GM23338 (cell line): ENCODE measurements around the gene TMEM185B. TPM values are rescaled to one million over a fixed set of nuclear protein-coding genes. Genes with fewer than 3 reads are reported as not detected.

Source experiments
- ATAC-seq: fragments of 200-7000 bp; cut with Tn5 transposase; 3 replicates; pipeline ENCODE4 v1.9.1; 2020
- DNase-seq: peaks from one replicate; pipeline ENCODE4 v3.0.0-alpha.2; 2015; ENCODE audit warnings: low spot score
- H2AFZ ChIP-seq: fragments of 200-600 bp; sonication (generic); 2 replicates; pipeline ENCODE4 v1.8.0; 2016; ENCODE audit warnings: antibody characterized with exemption, mild to moderate bottlenecking, moderate library complexity
- H3F3A ChIP-seq: fragments of 200-600 bp; sonication (generic); replicated peaks from 2 replicates; pipeline ENCODE4 v1.8.0; 2017; ENCODE audit warnings: antibody characterized with exemption, mixed run types, low read depth
- H3K27ac ChIP-seq: fragments of 200-600 bp; sonication (generic); 2 replicates; pipeline ENCODE4 v1.6.1; 2016; ENCODE audit warnings: low read depth
- H3K27me3 ChIP-seq: fragments of 200-600 bp; sonication (generic); 2 replicates; pipeline ENCODE4 v1.8.0; 2016; ENCODE audit warnings: mild to moderate bottlenecking, mixed run types, moderate library complexity; ENCODE audit not compliant: insufficient read depth
- H3K36me3 ChIP-seq: fragments of 200-600 bp; sonication (generic); 2 replicates; pipeline ENCODE4 v1.8.0; 2016; ENCODE audit warnings: mild to moderate bottlenecking; ENCODE audit not compliant: insufficient read depth
- H3K4me1 ChIP-seq: fragments of 200-600 bp; sonication (generic); 2 replicates; pipeline ENCODE4 v1.8.0; 2016; ENCODE audit warnings: mild to moderate bottlenecking, moderate library complexity; ENCODE audit not compliant: insufficient read depth
- H3K4me2 ChIP-seq: fragments of 200-600 bp; sonication (generic); 2 replicates; pipeline ENCODE4 v1.7.1; 2017; ENCODE audit warnings: mixed run types
- H3K4me3 ChIP-seq: fragments of 200-600 bp; sonication (generic); 2 replicates; pipeline ENCODE4 v1.6.1; 2016; ENCODE audit warnings: mixed run types
- H3K79me2 ChIP-seq: fragments of 200-600 bp; sonication (generic); replicated peaks from 2 replicates; pipeline ENCODE4 v1.8.0; 2017; ENCODE audit warnings: mild to moderate bottlenecking; ENCODE audit not compliant: insufficient read depth
- H3K9me2 ChIP-seq: fragments of 200-600 bp; sonication (generic); 2 replicates; pipeline ENCODE4 v1.8.0; 2017; ENCODE audit not compliant: insufficient read depth
- H4K20me1 ChIP-seq: fragments of 200-600 bp; sonication (generic); replicated peaks from 2 replicates; pipeline ENCODE4 v1.8.0; 2017; ENCODE audit warnings: mild to moderate bottlenecking; ENCODE audit not compliant: insufficient read depth
- H3K27ac Mint-ChIP-seq: 2 replicates; pipeline ENCODE4 v1.8.0; 2020; ENCODE audit warnings: inconsistent platforms, mild to moderate bottlenecking, moderate library complexity, mixed read lengths
- H3K27me3 Mint-ChIP-seq: 3 replicates; pipeline ENCODE4 v1.8.0; 2022; ENCODE audit warnings: low read depth, mild to moderate bottlenecking, moderate library complexity, mixed read lengths, inconsistent platforms; ENCODE audit not compliant: insufficient read depth, poor library complexity
- H3K36me3 Mint-ChIP-seq: 3 replicates; pipeline ENCODE4 v1.8.0; 2021; ENCODE audit warnings: low read depth, mild to moderate bottlenecking, inconsistent platforms, moderate library complexity, mixed read lengths
- H3K4me1 Mint-ChIP-seq: 3 replicates; pipeline ENCODE4 v1.8.0; 2020; ENCODE audit warnings: mild to moderate bottlenecking, inconsistent platforms, mixed read lengths
- H3K4me3 Mint-ChIP-seq: 3 replicates; pipeline ENCODE4 v1.8.0; 2021; ENCODE audit warnings: moderate library complexity, mild to moderate bottlenecking, inconsistent platforms, mixed read lengths
- H3K9me3 Mint-ChIP-seq: 3 replicates; pipeline ENCODE4 v1.8.0; 2020; ENCODE audit warnings: moderate library complexity, mild to moderate bottlenecking, inconsistent platforms, mixed read lengths
- CREB1 ChIP-seq: fragments of 250-450 bp; sonication (Bioruptor Pico); IDR thresholded peaks from 2 replicates; pipeline ENCODE4 v1.5.0; 2020; ENCODE audit warnings: low read depth, mild to moderate bottlenecking, moderate library complexity
- ETS1 ChIP-seq: IDR thresholded peaks from 2 replicates; pipeline ENCODE4 v1.6.1; 2016; ENCODE audit warnings: antibody characterized with exemption
- EZH2 ChIP-seq: fragments of 200-600 bp; sonication (generic); IDR thresholded peaks from one replicate; pipeline ENCODE4 v1.8.0; 2017; ENCODE audit warnings: antibody characterized with exemption, mild to moderate bottlenecking, low read depth; ENCODE audit not compliant: unreplicated experiment
- EZH2phosphoT487 ChIP-seq: fragments of 200-600 bp; sonication (generic); IDR thresholded peaks from one replicate; pipeline ENCODE4 v1.8.1; 2018; ENCODE audit warnings: antibody characterized with exemption; ENCODE audit not compliant: unreplicated experiment
- JUNB ChIP-seq: IDR thresholded peaks from one replicate; pipeline ENCODE4 v1.6.1; 2016; ENCODE audit warnings: antibody characterized with exemption; ENCODE audit not compliant: unreplicated experiment
- NANOG ChIP-seq: IDR thresholded peaks from 2 replicates; pipeline ENCODE4 v1.6.1; 2016; ENCODE audit warnings: antibody characterized with exemption, borderline replicate concordance
- POLR2AphosphoS5 ChIP-seq: IDR thresholded peaks from 2 replicates; pipeline ENCODE4 v1.6.1; 2016; ENCODE audit warnings: antibody characterized with exemption, low read depth
- REST ChIP-seq: IDR thresholded peaks from one replicate; pipeline ENCODE4 v1.6.1; 2018; ENCODE audit warnings: antibody characterized with exemption; ENCODE audit not compliant: unreplicated experiment
- ZNF114 ChIP-seq: fragments of 250-450 bp; sonication (Bioruptor Pico); IDR thresholded peaks from 2 replicates; pipeline ENCODE4 v1.5.0; 2020; ENCODE audit warnings: mild to moderate bottlenecking, moderate library complexity
- polyA plus RNA-seq: library from polyadenylated mRNA; unstranded; fragments of >200 nt; fragmentation: Nextera tagmentation; extraction: Ambion mirVana; gene quantifications from 2 replicates; pipeline ENCODE4 v1.2.1, GENCODE V29; 2016
- total RNA-seq: library from RNA; depleted of rRNA; stranded (reverse); fragments of >200 nt; shearing (Covaris generic); gene quantifications from 2 replicates; pipeline ENCODE4 v1.2.3, GENCODE V29; 2014

The TMEM185B gene
- total and polyA plus RNA-seq, 2 experiments from 2014 or later = 3.9 to 24.4 TPM

- no peak for ATAC-seq
- peaks cover 55% of the 10 kb centered on the region for H3K27me3 ChIP-seq
Measured at GRCh38 chr2:120250640-120251039, 27.4 kb upstream of the TMEM185B start.

GRCh38 chr2:120247851-120248250 is 24.7 kb upstream of the TMEM185B start:
- ATAC-seq (no peak), DNase-seq (no peak)
- Histone ChIP-seq H3K27ac (no peak overlapping the region), H3K27me3 (peaks cover 31% of the 10 kb centered on the region), H2AFZ (peak overlapping the region; percentile 28; the same call in 1 of the 2 replicates), H3K4me2 (no peak overlapping the region), H3K4me3 (no peak overlapping the region), H4K20me1 (no peaks in the 10 kb centered on the region), H3K9me2 (no peaks in the 10 kb centered on the region), H3F3A (no peaks in the 10 kb centered on the region), H3K36me3 (no peaks in the 10 kb centered on the region), H3K79me2 (no peaks in the 10 kb centered on the region), H3K4me1 (peaks cover 22% of the 10 kb centered on the region; the same call in 1 of the 2 replicates)
- peaks cover 41% of the 10 kb centered on the region for H3K4me1 Mint-ChIP-seq
- 0 out of 3 replicates have a peak, but pooled peaks cover 3% of the 10 kb centered on the region for H3K36me3 Mint-ChIP-seq
- H3K27ac Mint-ChIP-seq = no peak overlapping the region
- H3K4me3 Mint-ChIP-seq = no peak overlapping the region; the same call in 2 of the 3 replicates
- no peaks in the 10 kb centered on the region; the same call in 2 of the 3 replicates for H3K9me3 Mint-ChIP-seq
- H3K27me3 Mint-ChIP-seq = peaks cover 36% of the 10 kb centered on the region
- TF ChIP-seq REST = no peak
- TF ChIP-seq ETS1 = no peak
- TF ChIP-seq ZNF114 (CRISPR knock-in tag) = no peak
- TF ChIP-seq EZH2 = no peak

More at GRCh38 chr2:120250640-120251039, 27.4 kb upstream of the TMEM185B start:
- peaks cover 4% of the 10 kb centered on the region for H4K20me1 ChIP-seq
- H3K79me2 ChIP-seq = peaks cover 12% of the 10 kb centered on the region; the same call in 1 of the 2 replicates
- H2AFZ ChIP-seq = no peak overlapping the region
- Mint-ChIP-seq H3K36me3 (no peaks in the 10 kb centered on the region), H3K9me3 (no peaks in the 10 kb centered on the region), H3K27ac (no peak overlapping the region), H3K4me1 (peaks cover 42% of the 10 kb centered on the region), H3K27me3 (peaks cover 41% of the 10 kb centered on the region), H3K4me3 (no peak overlapping the region)
- no peak for DNase-seq
- H3K4me2 ChIP-seq = no peak overlapping the region
- TF ChIP-seq EZH2phosphoT487 = no peak
- TF ChIP-seq ETS1 = no peak
- TF ChIP-seq POLR2AphosphoS5 = no peak
- no peak for TF ChIP-seq REST
- TF ChIP-seq EZH2 = no peak
- TF ChIP-seq JUNB = no peak
- no peak for TF ChIP-seq CREB1
- no peak for TF ChIP-seq NANOG
- H3K36me3 ChIP-seq = no peaks in the 10 kb centered on the region
- H3K4me3 ChIP-seq = no peak overlapping the region
- peaks cover 24% of the 10 kb centered on the region for H3K4me1 ChIP-seq
- H3K9me2 ChIP-seq = no peaks in the 10 kb centered on the region
- H3F3A ChIP-seq = peaks cover 13% of the 10 kb centered on the region; the same call in 1 of the 2 replicates
- H3K27ac ChIP-seq = no peak overlapping the region
